ENCODE results near the gene MORC2.

DNA sequence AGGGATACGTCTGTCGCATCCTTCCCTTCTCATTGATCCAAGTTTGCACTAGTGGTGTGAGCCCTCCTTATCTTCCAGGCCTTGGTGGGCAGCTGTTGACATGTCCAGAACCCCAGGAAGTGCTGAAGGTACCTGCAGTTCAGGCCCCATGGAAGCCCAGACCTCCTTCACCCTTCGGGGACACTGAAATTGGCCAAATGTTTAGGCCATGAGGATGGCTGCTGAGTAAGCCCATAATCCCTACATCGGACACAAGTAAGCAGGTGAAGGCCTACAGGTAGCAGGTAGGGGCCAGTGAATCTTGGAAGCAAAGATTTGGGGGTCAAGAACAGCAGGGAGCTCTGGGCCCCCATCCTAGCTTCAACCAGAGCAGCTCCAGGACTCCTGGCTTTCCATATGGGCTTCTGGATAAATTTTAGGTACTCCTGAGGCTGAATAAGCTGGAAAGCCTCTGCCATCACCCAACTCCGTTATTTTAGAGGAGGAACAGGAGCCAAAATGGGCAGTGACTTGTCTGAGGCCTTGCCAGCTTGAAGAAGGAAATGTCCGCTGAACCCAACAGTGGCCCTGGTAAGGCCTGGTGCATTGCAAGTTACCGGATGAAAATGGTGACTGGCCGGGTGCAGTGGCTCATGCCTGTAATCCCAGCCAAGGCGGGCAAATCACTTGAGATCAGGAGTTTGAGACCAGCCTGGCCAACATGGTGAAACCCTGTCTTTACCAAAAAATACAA is 45.2 kb downstream of the MORC2 start:
- TF ChIP-seq CTCF (conservative IDR thresholded peaks at IDR 0.05; ENCODE audit: low read length) (no peak), EZH2phosphoT487 (IDR thresholded peaks at IDR 0.05; ENCODE audit: borderline replicate concordance, low read depth, low read length) (no peak)
